A549 treated with GW870086 at 1 μM for 4 hours (cell line): Measurements from ENCODE around the gene TCF3. TPM values are rescaled to one million over a fixed set of nuclear protein-coding genes. Genes with fewer than 3 reads are reported as not detected.

Experiments
- total RNA-seq: library from RNA; stranded (reverse); fragments of 200-300 nt; extraction: Qiagen RNA extraction; gene quantifications from 5 replicates; pipeline ENCODE4 v1.2.3, GENCODE V29; 2022; ENCODE audit warnings: low read depth

The TCF3 gene
- 49.4 to 71.5 TPM (median 58.6 TPM) in 5 replicates for total RNA-seq

DNA sequence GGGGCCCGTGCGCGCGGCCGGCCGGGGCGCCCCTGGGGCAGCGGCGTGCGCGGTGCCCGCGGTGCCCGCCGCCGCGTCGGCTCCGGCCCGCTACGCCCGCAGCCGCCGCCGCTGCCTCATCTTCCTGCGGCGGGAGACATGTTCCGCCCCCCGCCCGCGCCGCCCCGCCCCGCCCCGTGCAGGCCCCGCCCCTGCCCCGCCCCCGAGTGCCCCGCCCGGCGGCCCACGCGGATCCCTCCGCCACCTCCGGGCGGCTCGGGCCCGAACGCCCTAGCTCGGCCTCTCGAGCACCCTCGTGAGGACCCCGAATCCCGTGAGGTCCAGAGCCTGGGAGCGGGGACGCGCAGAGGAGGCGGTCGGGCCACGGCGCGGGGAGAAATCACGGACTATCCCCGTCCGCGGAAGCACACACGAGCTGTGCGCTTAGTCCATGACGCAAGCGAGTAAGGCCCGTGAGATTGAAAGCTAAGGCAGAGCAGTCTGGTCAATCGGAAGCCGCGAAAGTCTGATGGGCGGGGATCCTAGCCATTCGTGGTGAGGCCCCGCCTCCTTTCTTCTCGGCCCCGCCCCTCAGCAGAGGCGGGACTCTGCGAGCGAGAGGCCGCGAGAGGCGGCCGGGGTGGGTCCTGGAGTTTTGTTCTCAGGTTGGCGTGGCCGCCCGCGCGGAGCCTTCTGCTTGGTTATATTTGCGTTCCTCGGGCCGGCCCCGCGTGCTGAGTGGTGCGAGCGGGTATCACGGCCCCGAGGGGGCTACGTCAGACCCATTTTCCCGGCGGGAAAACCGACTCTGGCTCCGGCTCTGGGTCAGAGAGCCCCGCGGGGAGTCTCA is at the start of gene TCF3:
Gene TCF3 (minus strand): TSS at position 145 of the 829 bp plus-strand sequence. CDS start 2,367 bp downstream, outside the sequence.

GRCh38 chr19:1605236-1606137 is 46.9 kb downstream of the TCF3 start, which contains the start of gene UQCR11:
Gene UQCR11 (minus strand): TSS chr19:1605462. CDS start chr19:1605409, 53 bp downstream.

GRCh38 chr19:1592755-1593500 is 59.5 kb downstream of the TCF3 start, which contains the start of gene MBD3:
Gene MBD3 (minus strand): TSS chr19:1592865. CDS start chr19:1592631, 234 bp downstream.

DNA sequence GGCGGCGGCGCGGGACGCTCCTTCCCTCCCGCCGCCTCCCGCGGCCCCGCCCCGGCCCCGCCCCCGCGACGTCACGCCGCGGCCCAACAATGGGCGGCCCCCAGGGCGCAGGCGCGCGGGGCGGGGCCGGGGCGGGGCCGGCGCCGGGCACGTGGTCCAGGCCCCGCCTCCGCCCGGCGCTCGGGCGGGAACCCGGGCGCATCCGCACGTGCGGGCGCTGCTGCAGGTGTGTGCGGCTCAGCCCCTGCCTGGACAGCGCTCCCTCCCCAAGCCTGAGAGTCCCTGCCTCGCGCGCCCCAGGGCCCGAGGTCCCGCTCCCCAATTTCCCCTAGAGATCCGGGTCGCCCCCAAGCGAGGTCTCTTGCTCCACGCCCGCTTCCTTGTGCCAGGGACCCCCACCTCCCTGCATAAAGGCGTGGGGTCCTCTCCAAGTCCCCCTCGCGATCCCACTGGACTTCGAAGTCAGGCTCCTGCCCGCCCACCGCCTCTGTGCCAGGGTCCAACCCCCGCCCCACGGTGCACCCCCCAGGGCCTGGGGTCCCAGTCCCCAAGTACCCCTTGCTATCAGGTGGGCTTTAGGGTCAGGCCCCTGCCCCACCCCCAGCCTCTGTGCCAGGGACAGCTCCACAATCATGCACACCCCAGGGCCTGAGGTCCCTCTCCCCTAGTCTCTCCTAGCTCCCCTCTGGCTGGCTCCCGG is 83.9 kb downstream of the TCF3 start, which contains the start of gene MEX3D:
Gene MEX3D (minus strand): TSS at position 6 of the 700 bp plus-strand sequence. CDS start 267 bp downstream, outside the sequence.

Other genes starting within 250 kb of the TCF3 start
- 77.1 to 108 TPM (median 103 TPM) in 5 replicates for gene DAZAP1, start 245.0 kb downstream of the TCF3 start, total RNA-seq
- gene RPS15, start 214.2 kb downstream of the TCF3 start, total RNA-seq: 1,763 to 2,099 TPM (median 1,850 TPM) in 5 replicates
- gene APC2, start 202.5 kb downstream of the TCF3 start, total RNA-seq: 1.1 to 2.3 TPM (median 2.0 TPM) in 5 replicates
- 10.7 to 19.4 TPM (median 16.7 TPM) in 5 replicates for gene C19orf25, start 173.4 kb downstream of the TCF3 start, total RNA-seq
- 0.42 to 1.9 TPM (median 1.0 TPM) in 5 replicates for gene PCSK4, start 162.3 kb downstream of the TCF3 start, total RNA-seq
- gene REEP6, start 161.4 kb downstream of the TCF3 start, total RNA-seq: 4.3 to 6.8 TPM (median 4.4 TPM) in 5 replicates
- gene ADAMTSL5, start 139.6 kb downstream of the TCF3 start, total RNA-seq: 2.9 to 4.5 TPM (median 3.4 TPM) in 5 replicates
- gene PLK5, start 128.5 kb downstream of the TCF3 start, total RNA-seq: not detected in 5 replicates
- 6.5 to 10.3 TPM (median 10.0 TPM) in 5 replicates for gene MEX3D, start 84.3 kb downstream of the TCF3 start, total RNA-seq
- 31.2 to 53.0 TPM (median 45.3 TPM) in 5 replicates for gene MBD3, start 59.8 kb downstream of the TCF3 start, total RNA-seq
- gene UQCR11, start 47.2 kb downstream of the TCF3 start, total RNA-seq: 105 to 212 TPM (median 178 TPM) in 5 replicates
- not detected in 5 replicates for gene ONECUT3, start 100.9 kb upstream of the TCF3 start, total RNA-seq
- gene ATP8B3, start 159.7 kb upstream of the TCF3 start, total RNA-seq: 1.9 to 3.6 TPM (median 3.0 TPM) in 5 replicates
- 16.1 to 22.6 TPM (median 19.0 TPM) in 5 replicates for gene REXO1, start 195.9 kb upstream of the TCF3 start, total RNA-seq
- 20.1 to 29.5 TPM (median 25.5 TPM) in 5 replicates for gene KLF16, start 211.0 kb upstream of the TCF3 start, total RNA-seq
- gene ABHD17A, start 232.9 kb upstream of the TCF3 start, total RNA-seq: 21.4 to 38.2 TPM (median 36.0 TPM) in 5 replicates